Epidermal melanocyte (primary cell): Measurements from ENCODE around the gene ZFP91.
"Not testable (repeated sequence)": the region's sequence is repeated elsewhere in the genome, so short reads cannot be mapped to it uniquely, and the experiment has no call there.

Source experiments
- DNase-seq: peaks from one replicate; pipeline ENCODE4 v3.0.0; 2011; ENCODE audit warnings: low spot score; ENCODE audit not compliant: insufficient read length

The ZFP91 gene, protein sequence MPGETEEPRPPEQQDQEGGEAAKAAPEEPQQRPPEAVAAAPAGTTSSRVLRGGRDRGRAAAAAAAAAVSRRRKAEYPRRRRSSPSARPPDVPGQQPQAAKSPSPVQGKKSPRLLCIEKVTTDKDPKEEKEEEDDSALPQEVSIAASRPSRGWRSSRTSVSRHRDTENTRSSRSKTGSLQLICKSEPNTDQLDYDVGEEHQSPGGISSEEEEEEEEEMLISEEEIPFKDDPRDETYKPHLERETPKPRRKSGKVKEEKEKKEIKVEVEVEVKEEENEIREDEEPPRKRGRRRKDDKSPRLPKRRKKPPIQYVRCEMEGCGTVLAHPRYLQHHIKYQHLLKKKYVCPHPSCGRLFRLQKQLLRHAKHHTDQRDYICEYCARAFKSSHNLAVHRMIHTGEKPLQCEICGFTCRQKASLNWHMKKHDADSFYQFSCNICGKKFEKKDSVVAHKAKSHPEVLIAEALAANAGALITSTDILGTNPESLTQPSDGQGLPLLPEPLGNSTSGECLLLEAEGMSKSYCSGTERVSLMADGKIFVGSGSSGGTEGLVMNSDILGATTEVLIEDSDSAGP

DNA sequence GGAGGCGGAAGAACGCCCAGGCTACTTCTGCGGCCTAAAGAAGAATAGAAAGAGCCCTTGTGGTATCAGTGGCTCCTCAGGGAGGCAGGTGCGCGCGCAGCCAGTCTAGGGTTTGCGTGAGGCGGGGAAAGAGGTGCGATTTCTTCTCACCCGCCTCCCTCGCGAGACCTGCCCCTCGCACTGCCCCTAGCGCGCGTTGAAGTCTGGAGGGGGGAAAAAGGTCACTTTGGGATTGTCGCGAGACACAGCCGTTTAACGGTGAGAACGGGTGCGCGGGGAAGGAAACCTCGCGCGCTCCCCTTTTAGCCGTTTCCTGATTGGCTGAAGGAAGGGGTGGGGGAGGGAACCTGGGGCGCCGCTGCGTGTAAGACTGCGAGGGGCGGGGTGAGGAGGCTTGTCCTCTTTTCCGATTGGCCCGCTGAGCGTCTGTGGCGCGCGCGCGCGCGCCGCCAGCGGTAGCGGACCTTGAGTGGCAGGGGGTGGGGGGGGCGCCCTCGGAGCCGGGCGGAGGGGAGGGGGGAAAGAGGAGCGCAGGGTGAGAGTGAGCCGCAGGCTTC is at the start of gene ZFP91:
Gene ZFP91, plus strand, starts transcription at position 429 of the 557 bp plus-strand sequence. CDS start 219 bp downstream, outside the sequence.
- peak; percentile 53 for DNase-seq

DNA sequence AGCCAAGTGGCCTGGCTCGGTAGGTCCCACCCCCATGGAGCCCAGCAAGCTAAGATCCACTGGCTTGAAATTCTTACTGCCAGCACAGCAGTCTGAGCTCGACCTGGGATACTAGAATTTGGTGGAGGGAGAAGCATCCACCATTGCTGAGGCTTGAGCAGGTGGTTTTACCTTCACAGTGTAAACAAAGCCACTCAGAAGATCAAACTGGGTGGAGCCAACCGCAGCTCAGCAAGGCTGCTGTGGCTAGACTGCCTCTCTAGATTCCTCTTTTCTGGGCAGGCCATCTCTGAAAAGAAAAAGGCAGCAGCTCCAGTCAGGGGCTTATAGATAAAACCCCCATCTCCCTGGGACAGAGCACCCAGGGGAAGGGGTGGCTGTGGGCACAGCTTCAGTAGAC is 48.6 kb upstream of the ZFP91 start:
- no peak for DNase-seq

DNA sequence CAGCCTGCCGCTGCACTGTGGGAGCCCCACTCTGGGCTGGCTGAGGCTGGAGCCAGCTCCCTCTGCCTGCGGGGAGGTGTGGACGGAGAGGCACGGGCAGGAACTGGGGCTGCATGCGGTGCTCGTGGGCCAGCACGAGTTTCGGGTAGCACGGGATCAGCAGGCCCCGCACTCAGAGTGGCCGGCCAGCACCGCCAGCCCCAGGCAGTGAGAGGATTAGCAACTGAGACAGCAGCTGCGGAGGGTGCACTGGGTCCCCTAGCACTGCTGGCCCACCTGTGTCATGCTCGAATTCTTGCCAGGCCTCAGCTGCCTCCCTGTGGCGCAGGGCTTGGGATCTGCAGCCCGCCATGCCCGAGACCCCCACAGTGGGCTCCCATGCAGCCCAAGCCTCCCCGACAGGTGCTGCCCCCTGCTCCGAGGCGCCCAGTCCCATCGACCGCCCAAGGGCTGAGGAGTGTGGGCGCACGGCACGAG is 47.0 kb upstream of the ZFP91 start:
- DNase-seq: no peak

DNA sequence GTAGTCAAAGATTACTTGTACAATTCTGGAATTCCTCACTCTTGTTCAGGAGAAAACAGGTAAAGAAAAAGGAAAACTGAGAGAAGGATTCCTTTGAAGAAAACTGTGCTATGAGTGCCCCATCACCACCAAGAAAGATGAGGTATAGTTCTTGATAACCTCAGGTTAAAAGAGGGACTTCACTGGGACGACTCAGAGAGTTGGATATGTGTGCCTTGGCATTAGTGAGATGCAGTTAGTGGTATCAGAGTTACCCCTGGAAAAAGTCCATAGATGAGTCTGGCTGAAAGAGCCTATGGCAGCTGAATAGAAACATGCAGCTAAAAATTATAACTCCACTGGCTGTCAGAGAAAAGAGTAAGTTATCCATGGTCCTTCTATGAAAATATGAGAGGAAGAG is 32.0 kb upstream of the ZFP91 start:
- DNase-seq: no peak

DNA sequence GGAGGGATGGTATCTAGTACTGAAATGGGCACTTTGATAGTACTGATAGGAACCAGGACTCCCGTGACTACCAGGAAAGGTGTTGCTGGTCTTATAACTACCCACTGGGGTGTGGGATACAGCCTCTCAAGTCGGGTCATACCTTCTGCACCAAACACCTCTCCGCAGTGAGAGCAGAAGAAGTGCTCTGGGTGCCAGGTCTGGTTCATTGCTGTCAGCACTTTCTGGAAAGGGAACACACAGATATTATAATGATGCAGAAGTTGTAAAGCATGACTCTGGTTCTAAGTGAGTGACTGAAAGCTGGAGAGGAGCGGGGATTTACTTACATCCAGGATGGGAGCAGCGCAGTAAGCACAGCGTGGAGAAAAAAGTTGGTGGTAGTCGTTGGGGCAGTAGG is 29.2 kb upstream of the ZFP91 start:
- no peak for DNase-seq

DNA sequence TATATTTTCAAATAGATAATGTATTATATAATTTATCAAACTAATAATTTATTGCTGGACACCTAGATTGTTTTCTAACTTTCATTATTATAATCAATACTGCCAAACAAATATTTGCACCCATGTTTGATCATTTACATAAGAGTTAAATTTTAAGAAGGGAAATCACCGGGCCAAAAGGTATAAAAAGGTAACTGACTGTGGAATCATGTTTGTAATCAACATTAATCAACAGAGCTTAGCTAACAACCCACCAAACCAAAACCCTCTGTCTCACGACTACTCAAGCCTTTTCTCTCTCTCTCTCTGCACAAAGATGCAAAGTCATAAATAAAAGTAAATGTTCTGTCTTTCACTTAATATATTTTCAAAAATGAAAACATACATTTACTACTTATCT is 18.0 kb upstream of the ZFP91 start:
- DNase-seq: no peak

DNA sequence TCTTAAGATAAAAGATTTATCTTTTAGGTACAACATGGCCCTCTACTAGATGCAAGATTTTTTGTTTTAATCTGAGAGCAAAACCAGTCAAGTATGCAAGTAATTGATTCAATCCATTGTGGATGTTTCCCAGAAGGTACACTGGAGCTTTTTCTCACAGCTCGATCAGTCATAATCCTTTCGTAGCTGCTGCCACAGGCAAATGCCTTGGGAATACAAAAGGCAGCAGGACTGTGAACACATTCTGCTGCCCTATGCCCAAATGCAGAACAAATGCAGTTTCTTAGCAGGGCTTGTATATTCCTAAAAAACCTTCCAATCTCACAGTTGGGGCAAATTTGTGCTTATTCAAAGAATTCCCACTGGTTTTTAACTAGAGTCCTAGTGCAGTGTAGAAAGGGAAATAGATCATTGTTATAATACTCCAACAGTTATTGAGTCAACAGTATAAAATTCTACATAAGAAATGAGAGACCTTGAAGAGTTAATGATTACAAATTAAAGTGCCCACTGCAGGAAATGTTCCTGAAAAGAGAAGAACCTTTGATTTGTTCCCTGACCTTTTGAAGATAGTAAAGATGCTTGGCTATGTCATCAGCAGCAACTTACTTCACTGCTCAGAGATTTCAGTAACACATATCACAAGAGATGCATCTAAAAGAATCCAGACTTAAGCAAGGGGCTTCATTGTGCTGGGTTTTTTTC is 17.3 kb upstream of the ZFP91 start:
- DNase-seq: no peak

DNA sequence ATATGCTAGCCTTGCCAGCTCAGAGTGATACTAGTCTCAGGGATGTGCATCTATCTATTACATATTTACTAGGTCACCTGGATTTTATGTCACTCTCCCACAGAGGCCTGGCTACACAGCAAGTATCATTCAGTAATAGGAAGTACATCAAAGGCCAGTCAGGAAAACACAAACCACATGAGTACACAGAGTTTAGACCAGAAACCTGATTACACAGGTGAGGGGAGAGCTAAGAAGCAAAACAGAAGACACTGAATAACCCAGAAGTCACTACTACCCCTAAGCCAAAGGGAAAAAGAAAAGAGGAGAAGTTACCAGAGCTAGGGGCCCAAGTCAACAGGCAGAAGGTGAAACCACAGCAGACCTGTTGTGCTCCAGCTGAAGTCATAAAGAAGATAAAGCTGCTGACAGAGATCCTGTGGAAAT is 16.5 kb upstream of the ZFP91 start:
- no peak for DNase-seq

DNA sequence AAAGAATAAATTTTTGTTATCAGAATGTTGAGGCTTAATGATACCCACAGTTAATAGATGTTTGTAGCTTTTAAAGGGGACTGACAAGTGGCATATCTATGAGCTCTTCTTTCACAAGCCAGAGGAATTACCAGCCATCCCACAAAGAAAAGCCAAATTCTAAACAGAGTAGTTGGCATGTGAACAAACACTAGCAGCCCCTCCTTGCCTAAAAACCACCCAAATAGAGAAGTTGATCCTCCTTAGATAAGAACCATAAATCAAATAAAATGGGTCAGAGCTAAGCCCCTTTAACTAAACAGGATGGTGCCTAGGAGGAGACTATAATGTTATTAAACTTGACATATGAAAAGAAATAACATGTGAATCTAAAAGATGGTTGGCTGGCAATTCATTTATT is 14.6 kb upstream of the ZFP91 start:
- DNase-seq: no peak

DNA sequence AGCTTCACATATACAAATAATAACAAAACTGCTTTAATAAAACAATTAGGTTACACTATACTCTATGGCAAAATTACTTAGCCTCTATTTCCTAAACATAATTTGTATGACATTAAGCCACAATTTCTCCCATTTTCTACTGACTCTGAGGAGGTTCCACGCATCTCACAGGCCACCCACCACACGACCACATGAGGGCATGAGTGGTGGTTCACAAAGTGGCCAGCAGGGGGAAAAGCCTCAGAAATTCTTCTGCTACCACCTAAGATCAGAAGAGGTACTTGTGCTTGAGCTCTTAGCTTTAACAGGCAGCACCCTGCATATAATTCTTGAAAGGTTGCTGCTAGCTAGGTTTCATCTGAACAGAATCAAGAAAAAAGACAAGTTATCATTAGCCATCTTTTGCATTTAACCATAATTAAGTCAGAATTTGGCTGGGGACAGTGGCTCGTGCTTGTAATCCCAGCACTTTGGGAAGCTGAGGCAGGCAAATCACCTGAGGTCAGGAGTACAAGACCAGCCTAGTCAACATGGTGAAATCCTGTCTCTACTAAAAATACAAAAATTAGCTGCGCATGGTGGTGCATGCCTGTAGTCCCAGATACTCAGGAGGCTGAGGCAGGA is 10.9 kb upstream of the ZFP91 start:
- DNase-seq: no peak

DNA sequence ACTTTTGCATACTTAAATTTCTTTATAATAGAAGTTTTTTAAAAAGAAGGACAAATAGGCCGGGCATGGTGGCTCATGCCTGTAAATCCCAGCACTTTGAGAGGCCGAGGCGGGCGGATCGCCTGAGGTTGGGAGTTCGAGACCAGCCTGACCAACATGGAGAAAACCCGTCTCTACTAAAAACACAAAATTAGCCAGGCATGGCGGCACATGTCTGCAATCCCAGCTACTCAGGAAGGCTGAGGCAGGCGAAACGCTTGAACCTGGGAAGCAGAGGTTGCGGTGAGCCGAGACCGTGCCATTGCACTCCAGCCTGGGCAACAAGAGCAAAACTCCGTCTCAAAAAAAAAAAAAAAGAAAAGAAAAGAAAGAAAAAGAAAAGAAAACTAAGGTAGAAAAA is 6.0 kb upstream of the ZFP91 start:
- DNase-seq: not testable (repeated sequence)

DNA sequence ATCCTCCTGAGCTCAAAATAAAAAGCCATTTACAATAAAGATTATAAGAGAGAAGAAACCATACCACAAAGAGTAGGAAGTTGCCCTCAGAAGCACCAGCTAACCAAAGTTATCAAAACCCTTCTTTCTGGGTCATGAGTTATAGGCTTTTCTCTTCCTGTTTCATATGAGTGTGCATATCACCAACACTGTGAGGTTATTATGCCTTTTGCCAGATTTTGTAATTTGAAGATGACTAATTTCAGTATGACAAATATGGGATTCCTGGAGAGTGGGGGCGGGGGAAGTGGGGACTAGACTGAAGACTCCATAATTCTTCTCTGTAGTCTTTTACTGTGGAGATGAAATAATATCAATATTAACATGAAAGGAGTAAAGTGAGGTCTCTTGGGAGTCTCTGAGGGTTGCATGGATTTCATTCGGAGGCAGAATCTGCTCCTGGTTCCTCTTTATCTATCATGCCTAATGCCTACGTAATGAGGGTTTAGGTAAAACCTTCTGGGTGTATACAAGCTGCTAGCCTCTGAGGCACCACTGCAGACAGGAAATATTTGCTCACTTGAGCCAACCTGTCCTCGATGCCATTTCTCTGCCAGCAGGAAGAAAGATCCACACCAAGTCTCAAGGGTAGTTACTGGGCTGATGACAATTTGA is 5.3 kb upstream of the ZFP91 start:
- DNase-seq: no peak

DNA sequence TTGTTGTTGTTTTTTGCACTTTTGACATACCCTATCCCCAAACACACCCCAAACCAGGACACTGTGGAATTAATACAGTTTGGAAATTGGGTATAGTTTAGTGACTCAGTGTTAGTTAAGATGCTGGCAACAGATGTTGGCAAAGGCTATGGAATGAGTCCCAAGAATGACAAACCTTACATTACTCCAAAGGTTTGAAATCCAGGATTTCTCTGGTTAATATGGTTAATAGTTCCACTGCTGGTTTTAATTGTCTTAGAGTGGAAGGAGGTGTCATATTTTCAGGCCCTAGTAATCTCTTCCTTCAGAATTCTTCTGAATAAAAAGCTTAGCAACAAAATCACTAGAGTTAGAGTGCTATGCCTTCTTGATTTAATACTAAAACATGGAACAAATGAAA is 4.0 kb upstream of the ZFP91 start:
- no peak for DNase-seq

DNA sequence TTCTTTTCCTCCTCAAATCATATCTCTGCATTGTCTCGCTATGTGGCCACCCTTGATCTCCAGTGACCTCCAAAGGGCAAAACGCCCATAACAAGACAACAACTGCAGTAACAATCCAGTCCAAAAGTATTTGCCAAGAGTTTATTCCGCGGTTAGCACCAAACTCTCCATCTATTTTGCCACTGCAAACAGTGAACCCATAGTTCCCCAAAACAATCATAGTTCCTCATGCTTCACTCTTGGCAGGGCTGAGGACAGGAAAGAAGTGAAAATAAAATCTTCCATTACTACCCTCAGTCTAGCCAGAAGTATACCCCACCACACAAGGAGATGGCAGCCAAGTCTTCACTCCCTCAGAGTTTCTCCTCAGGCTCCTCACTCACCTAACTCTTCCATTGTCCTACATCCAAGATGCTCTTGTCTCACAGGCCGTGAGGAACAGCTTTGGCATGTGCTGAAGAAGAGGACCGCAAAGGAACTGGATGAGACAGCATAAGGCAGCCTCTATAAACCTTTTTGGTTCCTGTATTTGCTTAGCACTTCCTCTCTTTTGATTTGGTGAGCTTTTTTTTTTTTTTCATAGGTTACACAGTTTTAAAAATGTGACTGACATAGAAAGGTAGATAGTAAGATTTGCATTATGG is 3.4 kb upstream of the ZFP91 start, which contains the start of gene LPXN:
Gene LPXN, minus strand, starts transcription at position 480 of the 644 bp plus-strand sequence. Its CDS starts 84 bp downstream, at position 396.
- DNase-seq: no peak

DNA sequence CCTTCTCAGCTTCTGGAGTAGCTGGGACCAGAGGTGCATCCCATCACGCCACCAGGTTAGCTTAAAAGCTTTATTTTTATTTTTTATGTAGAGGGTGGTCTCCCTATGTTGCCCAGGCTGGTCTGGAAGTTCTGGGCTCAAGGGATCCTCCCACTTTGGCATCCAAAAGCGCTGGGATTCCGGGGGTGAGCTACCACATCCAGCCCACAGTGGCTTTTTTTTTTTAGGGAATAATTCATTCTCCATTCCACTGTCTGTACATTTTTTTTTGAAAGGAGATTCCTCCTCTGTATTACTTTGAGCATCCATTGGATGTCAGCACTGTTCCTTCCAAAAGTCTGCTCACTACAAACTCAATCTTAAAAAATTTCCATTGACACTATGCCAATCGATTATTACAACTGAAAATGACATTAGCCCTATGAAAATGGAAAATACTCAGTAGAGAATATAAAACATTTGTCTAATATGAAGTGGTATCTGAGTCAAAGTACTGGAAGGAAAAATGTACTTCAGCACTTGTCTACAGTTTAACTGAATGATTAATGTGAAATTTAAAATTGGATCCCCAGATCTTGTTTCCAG is 1.9 kb upstream of the ZFP91 start:
- no peak for DNase-seq

DNA sequence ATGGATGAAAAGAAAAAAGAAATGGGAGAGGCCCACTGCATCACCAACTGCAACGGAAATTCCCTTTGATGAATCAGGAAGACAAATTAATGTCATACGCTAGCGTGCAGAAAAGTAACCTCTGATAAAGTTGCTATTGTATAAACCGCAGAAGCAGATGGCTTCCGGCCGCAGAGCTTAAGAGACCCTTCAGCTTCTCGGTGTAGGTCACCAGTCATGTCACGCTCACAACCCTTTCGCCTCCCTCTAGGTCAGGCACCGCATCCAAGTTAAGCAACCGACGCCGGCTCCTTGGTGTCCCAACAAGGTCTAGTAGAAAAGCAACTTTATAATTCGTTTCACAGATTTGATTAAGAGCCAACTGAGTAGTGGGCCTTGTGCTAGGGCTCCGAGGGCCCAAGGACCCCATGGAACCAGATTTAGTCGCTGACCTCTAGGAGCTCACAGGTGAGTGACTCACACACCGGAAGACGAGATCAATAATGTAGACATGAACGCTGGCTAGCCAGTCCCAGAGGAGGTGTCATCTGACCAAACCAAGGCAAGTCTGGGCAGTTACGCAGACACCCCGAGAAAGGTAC is 1.2 kb upstream of the ZFP91 start:
- DNase-seq: no peak

DNA sequence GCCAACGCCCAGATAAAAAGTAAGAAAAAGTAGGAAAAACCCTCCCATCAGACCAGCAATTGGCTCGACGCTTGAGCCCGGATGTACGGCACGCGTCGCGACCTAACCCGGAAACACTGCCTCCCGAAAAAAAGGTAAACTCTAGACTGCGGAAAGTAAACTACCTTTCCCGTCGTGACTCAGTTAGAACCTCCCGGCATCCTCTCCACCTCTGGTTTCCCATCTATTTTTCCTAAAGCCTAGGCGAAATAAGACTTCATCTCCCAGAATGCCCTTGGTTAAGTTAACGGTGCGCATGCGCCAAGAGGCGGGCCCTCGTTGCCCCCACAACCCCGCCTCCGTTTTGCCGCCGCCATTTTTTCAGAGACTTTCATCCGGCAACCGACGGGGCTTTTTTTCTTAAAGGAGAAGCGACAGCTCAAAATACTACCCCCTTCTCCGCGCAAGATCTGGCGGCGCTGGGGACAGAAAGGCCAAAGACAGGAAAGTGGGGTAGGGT is 678 bp upstream of the ZFP91 start:
- peak; percentile 36 for DNase-seq

DNA sequence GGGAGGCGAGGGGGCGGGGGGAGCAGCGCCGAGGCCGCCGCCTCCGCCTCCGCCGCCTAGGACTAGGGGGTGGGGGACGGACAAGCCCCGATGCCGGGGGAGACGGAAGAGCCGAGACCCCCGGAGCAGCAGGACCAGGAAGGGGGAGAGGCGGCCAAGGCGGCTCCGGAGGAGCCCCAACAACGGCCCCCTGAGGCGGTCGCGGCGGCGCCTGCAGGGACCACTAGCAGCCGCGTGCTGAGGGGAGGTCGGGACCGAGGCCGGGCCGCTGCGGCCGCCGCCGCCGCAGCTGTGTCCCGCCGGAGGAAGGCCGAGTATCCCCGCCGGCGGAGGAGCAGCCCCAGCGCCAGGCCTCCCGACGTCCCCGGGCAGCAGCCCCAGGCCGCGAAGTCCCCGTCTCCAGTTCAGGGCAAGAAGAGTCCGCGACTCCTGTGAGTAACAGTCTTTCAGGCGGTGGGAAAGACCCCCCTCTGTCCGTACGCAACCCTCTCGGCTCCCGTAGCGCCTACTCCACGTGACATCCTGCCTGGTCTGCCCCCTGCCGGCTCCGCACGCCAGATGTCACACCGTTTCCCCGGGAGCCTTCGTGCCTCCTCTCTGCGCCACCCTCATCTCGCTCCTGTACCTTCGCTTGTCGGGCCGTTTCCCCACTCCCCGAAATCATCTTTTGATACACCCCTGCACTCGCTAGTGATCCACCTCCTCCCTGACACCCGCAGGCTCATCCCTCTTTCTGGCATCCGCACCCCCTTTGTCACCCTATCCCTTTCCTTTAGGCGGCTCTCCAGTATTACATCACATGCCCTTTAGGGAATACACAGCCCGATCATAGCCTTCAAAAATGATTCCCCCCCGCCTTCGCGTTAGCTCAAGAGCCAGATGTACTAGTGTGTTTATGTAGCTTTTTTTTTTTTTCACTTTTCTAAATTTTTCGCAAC is 598 bp downstream of the ZFP91 start:
- DNase-seq: no peak
